Measurements from ENCODE around the gene EHMT1.

GRCh38 chr9:137807721-137808703, 189.2 kb downstream of the EHMT1 start:
- no peak for TF ChIP-seq EZH2 (optimal IDR thresholded peaks at IDR 0.05; ENCODE audit: low read depth, low read length)
- TF ChIP-seq CTCF (IDR thresholded peaks at IDR 0.05; ENCODE audit: low read length), result no peak
- TF ChIP-seq EZH2phosphoT487 (IDR thresholded peaks at IDR 0.05; ENCODE audit: low read length), result no peak

Data from MM.1S (cell line).